HepG2 (cell line): ENCODE measurements around the gene SSH3. TPM values are rescaled to one million over a fixed set of nuclear protein-coding genes. Genes with fewer than 3 reads are reported as not detected.

Experiments
- GATAD2A ChIP-seq: IDR thresholded peaks from 2 replicates; pipeline ENCODE4 v1.6.1; 2016
- GZF1 ChIP-seq: sonication (generic); formaldehyde crosslinking; IDR thresholded peaks from 2 replicates; pipeline ENCODE4 v1.5.1; 2020; ENCODE audit warnings: mild to moderate bottlenecking, missing genetic modification reagents
- SIX4 ChIP-seq: sonication (generic); formaldehyde crosslinking; IDR thresholded peaks from 2 replicates; pipeline ENCODE4 v1.4.0; 2020; ENCODE audit warnings: missing genetic modification reagents
- SKI ChIP-seq: fragments of 450-650 bp; IDR thresholded peaks from one replicate; pipeline ENCODE4 v1.6.1; 2018; ENCODE audit warnings: mild to moderate bottlenecking; ENCODE audit not compliant: partially characterized antibody
- SOX5 ChIP-seq: IDR thresholded peaks from 2 replicates; pipeline ENCODE4 v1.6.1; 2016; ENCODE audit warnings: borderline replicate concordance
- ZNF24 ChIP-seq: fragments of 450-650 bp; IDR thresholded peaks from 2 replicates; pipeline ENCODE4 v1.6.1; 2017; ENCODE audit warnings: antibody characterized with exemption, mild to moderate bottlenecking
- ZNF251 ChIP-seq: sonication (generic); formaldehyde crosslinking; IDR thresholded peaks from 2 replicates; pipeline ENCODE4 v1.9.0; 2021; ENCODE audit warnings: mild to moderate bottlenecking, missing genetic modification reagents
- ZNF549 ChIP-seq: sonication (generic); formaldehyde crosslinking; IDR thresholded peaks from 2 replicates; pipeline ENCODE4 v1.5.0; 2020; ENCODE audit warnings: missing genetic modification reagents
- ZNF615 ChIP-seq: sonication (generic); formaldehyde crosslinking; IDR thresholded peaks from 2 replicates; pipeline ENCODE4 v1.5.0; 2020; ENCODE audit warnings: mild to moderate bottlenecking, missing genetic modification reagents, borderline replicate concordance
- ZNF678 ChIP-seq: sonication (generic); formaldehyde crosslinking; IDR thresholded peaks from 2 replicates; pipeline ENCODE4 v1.4.0; 2020; ENCODE audit warnings: mild to moderate bottlenecking, missing genetic modification reagents
- polyA plus RNA-seq, 8 experiments: library from polyadenylated mRNA; depleted of rRNA in 3 of 8; stranded (reverse) in 7 of 8; unstranded in 1 of 8; fragments of >200 nt; fragmentation: Illumina TruSeq in 4 of 8; extraction: Trizol in 4 of 8; gene quantifications; 2 replicates each; pipeline versions ENCODE4 v1.2.1 to v1.2.3, GENCODE V29; 2011 to 2016; ENCODE audit warnings: low read depth in 4 of 8, missing spikeins in 1 of 8, mixed read lengths in 1 of 8; ENCODE audit not compliant: insufficient read depth in 1 of 8
- total RNA-seq, 5 experiments: library from RNA; depleted of rRNA; stranded (reverse); fragments of >200 nt; fragmentation: Illumina TruSeq; extraction: Trizol; gene quantifications; 2 replicates each; pipeline ENCODE4 v1.2.3, GENCODE V29; 2016; ENCODE audit warnings: low read depth in 1 of 5
- TF ChIP-seq, protein P1 (sequence below): IDR thresholded peaks from 2 replicates; pipeline ENCODE4 v1.6.1; 2012; ENCODE audit warnings: inconsistent platforms
- TF ChIP-seq, protein P2 (sequence below): IDR thresholded peaks from 2 replicates; pipeline ENCODE4 v1.6.1; 2016; ENCODE audit warnings: missing compliant biosample characterization, missing genetic modification reagents, borderline replicate concordance
- TF ChIP-seq, protein P3 (sequence below): sonication (generic); formaldehyde crosslinking; IDR thresholded peaks from 2 replicates; pipeline ENCODE4 v1.5.0; 2020; ENCODE audit warnings: mild to moderate bottlenecking, missing genetic modification reagents
- TF ChIP-seq, protein P4 (sequence below): sonication (generic); formaldehyde crosslinking; IDR thresholded peaks from 2 replicates; pipeline ENCODE4 v1.5.0; 2020; ENCODE audit warnings: missing genetic modification reagents
- TF ChIP-seq, protein P5 (sequence below): sonication (generic); formaldehyde crosslinking; IDR thresholded peaks from 2 replicates; pipeline ENCODE4 v1.8.0; 2022; ENCODE audit warnings: mild to moderate bottlenecking, missing genetic modification reagents, moderate library complexity
- TF ChIP-seq, protein P6 (sequence below): sonication (generic); formaldehyde crosslinking; IDR thresholded peaks from 2 replicates; pipeline ENCODE4 v1.5.0; 2020; ENCODE audit warnings: mild to moderate bottlenecking, missing genetic modification reagents
- TF ChIP-seq, protein P7 (sequence below): sonication (generic); formaldehyde crosslinking; IDR thresholded peaks from 2 replicates; pipeline ENCODE4 v1.8.1; 2023; ENCODE audit warnings: mild to moderate bottlenecking, inconsistent platforms, moderate library complexity, missing genetic modification reagents, borderline replicate concordance

SSH3 gene
- total and polyA plus RNA-seq, 2 of the 13 experiments (the other 11 are each of a cell fraction or from before 2014, with no cell fraction given) = 12.4 to 18.8 TPM

DNA sequence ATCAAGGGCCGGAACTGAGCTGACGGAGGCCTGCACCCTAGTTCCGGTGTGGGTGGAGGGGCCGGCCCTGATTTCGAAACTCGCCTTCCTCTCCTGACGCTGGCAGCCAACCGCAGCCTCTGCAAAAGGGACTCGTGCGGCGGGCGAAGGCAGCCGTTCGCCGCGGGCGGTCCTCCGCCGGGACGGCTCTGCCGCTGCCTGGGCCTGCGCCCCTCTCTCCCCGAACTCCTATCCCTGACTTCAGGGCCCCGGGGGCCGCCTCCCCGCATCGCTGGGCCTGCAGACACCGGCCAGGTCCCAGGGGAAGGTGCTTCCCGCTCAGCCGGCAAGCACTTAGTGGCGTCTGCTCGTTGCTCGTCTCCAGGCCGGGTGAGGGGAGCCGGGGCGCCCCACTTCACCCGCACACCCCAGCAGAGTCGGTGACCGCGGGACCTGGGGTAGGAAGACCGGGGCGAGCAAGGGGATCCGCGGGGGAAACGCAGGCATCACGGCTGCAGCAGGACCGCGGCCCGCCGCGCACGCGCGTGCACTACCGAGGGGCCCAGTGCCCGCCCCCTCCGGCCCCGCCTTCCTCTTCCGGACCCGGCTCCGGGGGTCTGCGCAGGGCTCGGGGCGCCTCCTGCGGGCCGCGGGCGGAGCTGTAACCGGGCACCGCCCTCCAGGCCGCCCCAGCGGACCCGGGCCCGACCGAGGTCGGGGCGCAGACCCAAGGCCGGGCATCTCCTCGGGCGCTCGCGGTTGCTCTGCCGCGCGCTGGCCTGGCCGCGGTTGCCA, 14.7 kb upstream of the SSH3 start (continued):
- TF ChIP-seq SKI (peak; percentile 24), ZNF678 (CRISPR knock-in tag) (peak; percentile 85; the same call in 1 of the 2 replicates), ZNF251 (CRISPR knock-in tag) (no peak), GATAD2A (CRISPR knock-in tag) (peak; percentile 85), ZNF24 (no peak), GZF1 (CRISPR knock-in tag) (no peak; the same call in 1 of the 2 replicates), ZNF615 (no peak), SIX4 (CRISPR knock-in tag) (no peak), ZNF549 (CRISPR knock-in tag) (no peak), SOX5 (CRISPR knock-in tag) (no peak)
- TF ChIP-seq, protein P1, sequence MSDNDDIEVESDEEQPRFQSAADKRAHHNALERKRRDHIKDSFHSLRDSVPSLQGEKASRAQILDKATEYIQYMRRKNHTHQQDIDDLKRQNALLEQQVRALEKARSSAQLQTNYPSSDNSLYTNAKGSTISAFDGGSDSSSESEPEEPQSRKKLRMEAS = peak; percentile 76
- TF ChIP-seq, protein P2, sequence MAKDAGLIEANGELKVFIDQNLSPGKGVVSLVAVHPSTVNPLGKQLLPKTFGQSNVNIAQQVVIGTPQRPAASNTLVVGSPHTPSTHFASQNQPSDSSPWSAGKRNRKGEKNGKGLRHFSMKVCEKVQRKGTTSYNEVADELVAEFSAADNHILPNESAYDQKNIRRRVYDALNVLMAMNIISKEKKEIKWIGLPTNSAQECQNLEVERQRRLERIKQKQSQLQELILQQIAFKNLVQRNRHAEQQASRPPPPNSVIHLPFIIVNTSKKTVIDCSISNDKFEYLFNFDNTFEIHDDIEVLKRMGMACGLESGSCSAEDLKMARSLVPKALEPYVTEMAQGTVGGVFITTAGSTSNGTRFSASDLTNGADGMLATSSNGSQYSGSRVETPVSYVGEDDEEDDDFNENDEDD (CRISPR knock-in tag) = peak; percentile 46; the same call in 1 of the 2 replicates
- TF ChIP-seq, protein P3, sequence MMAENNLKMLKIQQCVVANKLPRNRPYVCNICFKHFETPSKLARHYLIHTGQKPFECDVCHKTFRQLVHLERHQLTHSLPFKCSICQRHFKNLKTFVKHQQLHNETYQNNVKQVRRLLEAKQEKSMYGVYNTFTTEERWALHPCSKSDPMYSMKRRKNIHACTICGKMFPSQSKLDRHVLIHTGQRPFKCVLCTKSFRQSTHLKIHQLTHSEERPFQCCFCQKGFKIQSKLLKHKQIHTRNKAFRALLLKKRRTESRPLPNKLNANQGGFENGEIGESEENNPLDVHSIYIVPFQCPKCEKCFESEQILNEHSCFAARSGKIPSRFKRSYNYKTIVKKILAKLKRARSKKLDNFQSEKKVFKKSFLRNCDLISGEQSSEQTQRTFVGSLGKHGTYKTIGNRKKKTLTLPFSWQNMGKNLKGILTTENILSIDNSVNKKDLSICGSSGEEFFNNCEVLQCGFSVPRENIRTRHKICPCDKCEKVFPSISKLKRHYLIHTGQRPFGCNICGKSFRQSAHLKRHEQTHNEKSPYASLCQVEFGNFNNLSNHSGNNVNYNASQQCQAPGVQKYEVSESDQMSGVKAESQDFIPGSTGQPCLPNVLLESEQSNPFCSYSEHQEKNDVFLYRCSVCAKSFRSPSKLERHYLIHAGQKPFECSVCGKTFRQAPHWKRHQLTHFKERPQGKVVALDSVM = peak; percentile 55; the same call in 1 of the 2 replicates
- TF ChIP-seq, protein P4, sequence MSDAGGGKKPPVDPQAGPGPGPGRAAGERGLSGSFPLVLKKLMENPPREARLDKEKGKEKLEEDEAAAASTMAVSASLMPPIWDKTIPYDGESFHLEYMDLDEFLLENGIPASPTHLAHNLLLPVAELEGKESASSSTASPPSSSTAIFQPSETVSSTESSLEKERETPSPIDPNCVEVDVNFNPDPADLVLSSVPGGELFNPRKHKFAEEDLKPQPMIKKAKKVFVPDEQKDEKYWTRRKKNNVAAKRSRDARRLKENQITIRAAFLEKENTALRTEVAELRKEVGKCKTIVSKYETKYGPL (CRISPR knock-in tag) = peak; percentile 78; the same call in 1 of the 2 replicates
- TF ChIP-seq, protein P5, sequence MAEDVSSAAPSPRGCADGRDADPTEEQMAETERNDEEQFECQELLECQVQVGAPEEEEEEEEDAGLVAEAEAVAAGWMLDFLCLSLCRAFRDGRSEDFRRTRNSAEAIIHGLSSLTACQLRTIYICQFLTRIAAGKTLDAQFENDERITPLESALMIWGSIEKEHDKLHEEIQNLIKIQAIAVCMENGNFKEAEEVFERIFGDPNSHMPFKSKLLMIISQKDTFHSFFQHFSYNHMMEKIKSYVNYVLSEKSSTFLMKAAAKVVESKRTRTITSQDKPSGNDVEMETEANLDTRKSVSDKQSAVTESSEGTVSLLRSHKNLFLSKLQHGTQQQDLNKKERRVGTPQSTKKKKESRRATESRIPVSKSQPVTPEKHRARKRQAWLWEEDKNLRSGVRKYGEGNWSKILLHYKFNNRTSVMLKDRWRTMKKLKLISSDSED (CRISPR knock-in tag) = peak; percentile 63; the same call in 1 of the 2 replicates
- TF ChIP-seq, protein P6, sequence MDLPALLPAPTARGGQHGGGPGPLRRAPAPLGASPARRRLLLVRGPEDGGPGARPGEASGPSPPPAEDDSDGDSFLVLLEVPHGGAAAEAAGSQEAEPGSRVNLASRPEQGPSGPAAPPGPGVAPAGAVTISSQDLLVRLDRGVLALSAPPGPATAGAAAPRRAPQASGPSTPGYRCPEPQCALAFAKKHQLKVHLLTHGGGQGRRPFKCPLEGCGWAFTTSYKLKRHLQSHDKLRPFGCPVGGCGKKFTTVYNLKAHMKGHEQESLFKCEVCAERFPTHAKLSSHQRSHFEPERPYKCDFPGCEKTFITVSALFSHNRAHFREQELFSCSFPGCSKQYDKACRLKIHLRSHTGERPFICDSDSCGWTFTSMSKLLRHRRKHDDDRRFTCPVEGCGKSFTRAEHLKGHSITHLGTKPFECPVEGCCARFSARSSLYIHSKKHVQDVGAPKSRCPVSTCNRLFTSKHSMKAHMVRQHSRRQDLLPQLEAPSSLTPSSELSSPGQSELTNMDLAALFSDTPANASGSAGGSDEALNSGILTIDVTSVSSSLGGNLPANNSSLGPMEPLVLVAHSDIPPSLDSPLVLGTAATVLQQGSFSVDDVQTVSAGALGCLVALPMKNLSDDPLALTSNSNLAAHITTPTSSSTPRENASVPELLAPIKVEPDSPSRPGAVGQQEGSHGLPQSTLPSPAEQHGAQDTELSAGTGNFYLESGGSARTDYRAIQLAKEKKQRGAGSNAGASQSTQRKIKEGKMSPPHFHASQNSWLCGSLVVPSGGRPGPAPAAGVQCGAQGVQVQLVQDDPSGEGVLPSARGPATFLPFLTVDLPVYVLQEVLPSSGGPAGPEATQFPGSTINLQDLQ (CRISPR knock-in tag) = no peak; the same call in 1 of the 2 replicates
- TF ChIP-seq, protein P7, sequence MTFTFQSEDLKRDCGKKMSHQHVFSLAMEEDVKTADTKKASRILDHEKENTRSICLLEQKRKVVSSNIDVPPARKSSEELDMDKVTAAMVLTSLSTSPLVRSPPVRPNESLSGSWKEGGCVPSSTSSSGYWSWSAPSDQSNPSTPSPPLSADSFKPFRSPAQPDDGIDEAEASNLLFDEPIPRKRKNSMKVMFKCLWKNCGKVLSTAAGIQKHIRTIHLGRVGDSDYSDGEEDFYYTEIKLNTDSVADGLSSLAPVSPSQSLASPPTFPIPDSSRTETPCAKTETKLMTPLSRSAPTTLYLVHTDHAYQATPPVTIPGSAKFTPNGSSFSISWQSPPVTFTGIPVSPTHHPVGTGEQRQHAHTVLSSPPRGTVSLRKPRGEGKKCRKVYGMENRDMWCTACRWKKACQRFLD (CRISPR knock-in tag) = peak; percentile 92; the same call in 1 of the 2 replicates
